KMS-11 (cell line): ENCODE measurements around the gene VAT1L.

Experiments
- H2AFZ ChIP-seq: fragments of 200-600 bp; sonication (generic); 2 replicates; pipeline ENCODE4 v1.6.1; 2016; ENCODE audit warnings: antibody characterized with exemption, mixed run types, low read depth
- H3K27ac ChIP-seq: fragments of 200-600 bp; sonication (generic); 2 replicates; pipeline ENCODE4 v1.6.1; 2016; ENCODE audit warnings: mild to moderate bottlenecking, mixed run types
- H3K27me3 ChIP-seq: fragments of 200-600 bp; sonication (generic); 2 replicates; pipeline ENCODE4 v1.6.1; 2017; ENCODE audit warnings: mild to moderate bottlenecking, low read depth, mixed run types, moderate library complexity; ENCODE audit not compliant: insufficient read depth
- H3K36me3 ChIP-seq: fragments of 200-600 bp; sonication (generic); 2 replicates; pipeline ENCODE4 v1.6.1; 2017; ENCODE audit warnings: mild to moderate bottlenecking, mixed run types; ENCODE audit not compliant: insufficient read depth
- H3K4me1 ChIP-seq: fragments of 200-600 bp; sonication (generic); 2 replicates; pipeline ENCODE4 v1.6.1; 2016; ENCODE audit warnings: mild to moderate bottlenecking, low read depth, mixed run types; ENCODE audit not compliant: poor library complexity, severe bottlenecking
- H3K4me2 ChIP-seq: fragments of 200-600 bp; sonication (generic); 2 replicates; pipeline ENCODE4 v1.7.0; 2016; ENCODE audit warnings: mild to moderate bottlenecking, mixed run types
- H3K4me3 ChIP-seq: fragments of 200-600 bp; sonication (generic); IDR thresholded peaks from 2 replicates; pipeline ENCODE4 v1.6.1; 2017; ENCODE audit warnings: low read depth, low read length, mixed read lengths; ENCODE audit not compliant: insufficient read depth
- H3K79me2 ChIP-seq: fragments of 200-600 bp; sonication (generic); 2 replicates; pipeline ENCODE4 v1.6.1; 2016; ENCODE audit warnings: low read depth, mixed run types; ENCODE audit not compliant: insufficient read depth
- H3K9ac ChIP-seq: fragments of 200-600 bp; sonication (generic); 2 replicates; pipeline ENCODE4 v1.6.1; 2016; ENCODE audit warnings: mild to moderate bottlenecking, mixed run types
- H4K20me1 ChIP-seq: fragments of 200-600 bp; sonication (generic); 2 replicates; pipeline ENCODE4 v1.6.1; 2016; ENCODE audit warnings: mild to moderate bottlenecking, mixed run types; ENCODE audit not compliant: insufficient read depth
- CTCF ChIP-seq: fragments of 200-600 bp; sonication (generic); conservative IDR thresholded peaks from 2 replicates; pipeline ENCODE4 v1.6.1; 2017; ENCODE audit warnings: low read depth, mild to moderate bottlenecking, antibody characterized with exemption, low read length, moderate library complexity, mixed read lengths

VAT1L gene

GRCh38 chr16:77949445-77949844 lies 161.1 kb downstream of the VAT1L start:
- Histone ChIP-seq H3K4me1 (no peaks in the 10 kb centered on the region), H3K36me3 (no peaks in the 10 kb centered on the region), H2AFZ (no peak overlapping the region), H3K27me3 (no peaks in the 10 kb centered on the region), H4K20me1 (no peaks in the 10 kb centered on the region), H3K4me3 (no peak overlapping the region), H3K9ac (no peak overlapping the region), H3K79me2 (no peaks in the 10 kb centered on the region), H3K4me2 (no peak overlapping the region), H3K27ac (no peak overlapping the region)
- no peak for TF ChIP-seq CTCF

- H3K27ac ChIP-seq, result no peak overlapping the region
Measured at GRCh38 chr16:77951788-77952187, 163.4 kb downstream of the VAT1L start.

GRCh38 chr16:77955127-77955526 lies 166.8 kb downstream of the VAT1L start:
- H3K4me3 ChIP-seq, result no peak overlapping the region
- no peak overlapping the region for H3K9ac ChIP-seq
- TF ChIP-seq CTCF, result no peak
- H3K4me1 ChIP-seq, result no peaks in the 10 kb centered on the region
- H3K27ac ChIP-seq, result no peak overlapping the region
- H3K36me3 ChIP-seq, result no peaks in the 10 kb centered on the region
- H3K79me2 ChIP-seq, result no peaks in the 10 kb centered on the region
- no peaks in the 10 kb centered on the region for H4K20me1 ChIP-seq
- no peak overlapping the region for H2AFZ ChIP-seq
- no peak overlapping the region for H3K4me2 ChIP-seq
- no peaks in the 10 kb centered on the region for H3K27me3 ChIP-seq

More at GRCh38 chr16:77951788-77952187, 163.4 kb downstream of the VAT1L start:
- peak; percentile 49 for TF ChIP-seq CTCF
- Histone ChIP-seq H3K4me2 (no peak overlapping the region), H3K4me1 (no peaks in the 10 kb centered on the region), H3K9ac (no peak overlapping the region), H2AFZ (no peak overlapping the region), H3K27me3 (no peaks in the 10 kb centered on the region), H4K20me1 (no peaks in the 10 kb centered on the region), H3K79me2 (no peaks in the 10 kb centered on the region), H3K4me3 (no peak overlapping the region), H3K36me3 (no peaks in the 10 kb centered on the region)

- Histone ChIP-seq H4K20me1 (no peaks in the 10 kb centered on the region), H3K4me3 (no peak overlapping the region), H3K27ac (no peak overlapping the region), H3K4me1 (no peaks in the 10 kb centered on the region), H3K79me2 (no peaks in the 10 kb centered on the region), H3K27me3 (no peaks in the 10 kb centered on the region), H2AFZ (no peak overlapping the region), H3K9ac (no peak overlapping the region), H3K4me2 (no peak overlapping the region), H3K36me3 (no peaks in the 10 kb centered on the region)
- no peak for TF ChIP-seq CTCF
Measured at GRCh38 chr16:77956231-77956630, 167.9 kb downstream of the VAT1L start.

GRCh38 chr16:77960766-77961165 lies 172.4 kb downstream of the VAT1L start:
- Histone ChIP-seq H3K36me3 (no peaks in the 10 kb centered on the region), H3K27me3 (no peaks in the 10 kb centered on the region)

More at GRCh38 chr16:77960766-77961165, 172.4 kb downstream of the VAT1L start:
- H3K4me1 ChIP-seq, result no peaks in the 10 kb centered on the region
- no peak overlapping the region for H2AFZ ChIP-seq
- H3K4me2 ChIP-seq, result no peak overlapping the region
- TF ChIP-seq CTCF, result no peak
- H3K4me3 ChIP-seq, result no peak overlapping the region
- no peak overlapping the region for H3K9ac ChIP-seq
- H4K20me1 ChIP-seq, result no peaks in the 10 kb centered on the region
- no peaks in the 10 kb centered on the region for H3K79me2 ChIP-seq
- no peak overlapping the region for H3K27ac ChIP-seq
